ENCODE measurements around the gene CEP70. TPM values are rescaled to one million over a fixed set of nuclear protein-coding genes. Genes with fewer than 3 reads are reported as not detected.

The CEP70 gene
- total and polyA plus RNA-seq, 10 of the 15 experiments (the other 5 are each of a cell fraction or from before 2014, with no cell fraction given): 1.4 to 9.3 (median 2.2) TPM

- no peak for TF ChIP-seq WRNIP1 (IDR thresholded peaks at IDR 0.05; ENCODE audit: borderline replicate concordance, low read depth, low read length)
- TF ChIP-seq USF1 (IDR thresholded peaks at IDR 0.05; ENCODE audit: borderline replicate concordance, extremely low read length, insufficient read depth, low read depth, low read length): no peak
- TF ChIP-seq BCLAF1 (IDR thresholded peaks at IDR 0.05): no peak
- no peak for TF ChIP-seq BRCA1 (IDR thresholded peaks at IDR 0.05; ENCODE audit: low read depth, low read length)
- TF ChIP-seq TCF12 (IDR thresholded peaks at IDR 0.05; ENCODE audit: low read depth, low read length): 0 out of 2 replicates have a peak, but pooled peaks have one; percentile 21
- peak; percentile 51; the same call in 1 of the 2 replicates for TF ChIP-seq NR2F1 (conservative IDR thresholded peaks at IDR 0.05)
- no peak for TF ChIP-seq EZH2 (IDR thresholded peaks at IDR 0.05; ENCODE audit: borderline replicate concordance, control insufficient read depth, low read depth, low read length)
- TF ChIP-seq BHLHE40 (IDR thresholded peaks at IDR 0.05; ENCODE audit: borderline replicate concordance in 1 of 2, low read depth in 2 of 2, low read length in 1 of 2): peak in 1 of 2 experiments; percentile 37; a peak in 1 of 4 replicates
- TF ChIP-seq ZBTB33 (IDR thresholded peaks at IDR 0.05): no peak
- TF ChIP-seq ZNF274 (IDR thresholded peaks at IDR 0.05; ENCODE audit: insufficient read depth, insufficient read length): no peak
- TF ChIP-seq NKRF (conservative IDR thresholded peaks at IDR 0.05): peak; percentile 21; the same call in 1 of the 2 replicates
- no peak for TF ChIP-seq ESRRA (IDR thresholded peaks at IDR 0.05; ENCODE audit: low read length)
- peak; percentile 85 for TF ChIP-seq SMC3 (IDR thresholded peaks at IDR 0.05; ENCODE audit: borderline replicate concordance, low read length)
- TF ChIP-seq CEBPZ (IDR thresholded peaks at IDR 0.05; ENCODE audit: low read depth, low read length): no peak
- peak; percentile 67 for TF ChIP-seq SMARCA5 (IDR thresholded peaks at IDR 0.05)
- no peak for TF ChIP-seq ZNF622 (IDR thresholded peaks at IDR 0.05)
Measured at GRCh38 chr3:138594150-138594934, at the start of gene CEP70 (continued).

Measured in GM12878 (cell line).